A673 (cell line): ENCODE measurements around the gene KRTAP2-3. TPM values are rescaled to one million over a fixed set of nuclear protein-coding genes. Genes with fewer than 3 reads are reported as not detected.
"Not testable (repeated sequence)": the region's sequence is repeated elsewhere in the genome, so short reads cannot be mapped to it uniquely, and the experiment has no call there.

Source experiments
- BruUV-seq: library from RNA; stranded (reverse); fragments of 400-500 nt; replicated peaks from 2 replicates; lab custom pipeline; 2021; lab: Mats Ljungman, UMichigan
- CTCF ChIA-PET: fragments of 300-600 bp; sonication (Branson Sonifier 250); formaldehyde crosslinking; loops from one replicate; lab custom pipeline; 2022; ENCODE audit warnings: antibody characterized with exemption; lab: Charles Lee
- POLR2A ChIA-PET: fragments of 300-600 bp; sonication (Branson Sonifier 250); formaldehyde crosslinking; loops from one replicate; lab custom pipeline; 2022; ENCODE audit warnings: antibody characterized with exemption; ENCODE audit not compliant: low non-redundant PET; lab: Charles Lee
- DNase-seq: peaks from one replicate; pipeline ENCODE4 v3.0.0-alpha.2; 2015; ENCODE audit warnings: low spot score
- H3K27ac ChIP-seq: fragments of 200-600 bp; sonication (generic); 2 replicates; pipeline ENCODE4 v1.5.1; 2016; ENCODE audit warnings: mixed run types, low read depth, mild to moderate bottlenecking, mixed read lengths, antibody characterized with exemption, low read length; ENCODE audit not compliant: poor library complexity, severe bottlenecking
- H3K27me3 ChIP-seq: fragments of 200-600 bp; sonication (generic); replicated peaks from 2 replicates; pipeline ENCODE4 v1.6.1; 2017; ENCODE audit warnings: mixed run types, low read depth, mild to moderate bottlenecking, mixed read lengths, antibody characterized with exemption, low read length; ENCODE audit not compliant: insufficient read depth, poor library complexity
- H3K36me3 ChIP-seq: fragments of 200-600 bp; sonication (generic); 2 replicates; pipeline ENCODE4 v1.6.1; 2016; ENCODE audit warnings: mixed run types, mild to moderate bottlenecking, mixed read lengths, antibody characterized with exemption, low read length; ENCODE audit not compliant: insufficient read depth, poor library complexity, severe bottlenecking
- H3K4me1 ChIP-seq: fragments of 200-600 bp; sonication (generic); 2 replicates; pipeline ENCODE4 v1.6.1; 2017; ENCODE audit warnings: mixed run types, mild to moderate bottlenecking, mixed read lengths, antibody characterized with exemption, low read length; ENCODE audit not compliant: insufficient read depth, poor library complexity, severe bottlenecking
- H3K4me3 ChIP-seq: fragments of 200-600 bp; sonication (generic); 2 replicates; pipeline ENCODE4 v1.5.1; 2016; ENCODE audit warnings: low read depth, mixed run types, mild to moderate bottlenecking, mixed read lengths, low read length; ENCODE audit not compliant: poor library complexity, severe bottlenecking
- H3K9me3 ChIP-seq: fragments of 200-600 bp; sonication (generic); 2 replicates; pipeline ENCODE4 v1.6.1; 2016; ENCODE audit warnings: mixed run types, low read depth, mild to moderate bottlenecking, mixed read lengths, antibody characterized with exemption, low read length; ENCODE audit not compliant: poor library complexity, severe bottlenecking
- CTCF ChIP-seq: fragments of 300-800, 200-600 bp; sonication (generic); conservative IDR thresholded peaks from 2 replicates; pipeline ENCODE4 v1.5.1; 2017; ENCODE audit warnings: low read depth, mild to moderate bottlenecking, antibody characterized with exemption, low read length, moderate library complexity, mixed read lengths
- EZH2 ChIP-seq: fragments of 200-600 bp; sonication (generic); IDR thresholded peaks from 2 replicates; pipeline ENCODE4 v1.6.1; 2017; ENCODE audit warnings: borderline replicate concordance, low read depth, mild to moderate bottlenecking, mixed read lengths, antibody characterized with exemption, low read length; ENCODE audit not compliant: poor library complexity, severe bottlenecking
- intact Hi-C: fragments of 100-400 bp; cut with micrococcal nuclease; formaldehyde crosslinking; loops from one replicate; pipeline ENCODE4 v1.10.0; 2022; ENCODE audit not compliant: unreplicated experiment
- total RNA-seq: library from RNA; stranded (reverse); gene quantifications from 2 replicates; pipeline ENCODE4 v1.2.3, GENCODE V29; 2021

Gene KRTAP2-3
- total RNA-seq, 1 experiment from 2014 or later, result not detected

GRCh38 chr17:41083427-41083826 lies 23.5 kb upstream of the KRTAP2-3 start:
- CTCF ChIA-PET, H3K9me3 ChIP-seq, H3K36me3 ChIP-seq, POLR2A ChIA-PET, H3K4me1 ChIP-seq, H3K27ac ChIP-seq, intact Hi-C loops, BruUV-seq, H3K27me3 ChIP-seq, H3K4me3 ChIP-seq: not testable (repeated sequence)
- peak; percentile 14 for DNase-seq

- TF ChIP-seq EZH2 (no peak), CTCF (no peak)
- ChIA-PET CTCF (no interaction called here), POLR2A (no interaction called here)
- Histone ChIP-seq H3K9me3 (no peaks in the 10 kb centered on the region), H3K4me3 (no peak overlapping the region), H3K27me3 (no peaks in the 10 kb centered on the region), H3K4me1 (no peaks in the 10 kb centered on the region), H3K27ac (no peak overlapping the region), H3K36me3 (no peaks in the 10 kb centered on the region)
- no TSS peak for BruUV-seq
- intact Hi-C loops, result no loop called here
- DNase-seq, result no peak
Measured at GRCh38 chr17:41082626-41083025, 22.7 kb upstream of the KRTAP2-3 start.

- intact Hi-C loops, result no loop called here
- TF ChIP-seq CTCF, result no peak
- TF ChIP-seq EZH2, result no peak
- Histone ChIP-seq H3K4me1 (no peaks in the 10 kb centered on the region), H3K4me3 (no peak overlapping the region), H3K9me3 (no peaks in the 10 kb centered on the region), H3K27me3 (no peaks in the 10 kb centered on the region), H3K27ac (no peak overlapping the region), H3K36me3 (no peaks in the 10 kb centered on the region)
- no TSS peak for BruUV-seq
- CTCF ChIA-PET, result no interaction called here
- POLR2A ChIA-PET, result no interaction called here
- no peak for DNase-seq
Measured at GRCh38 chr17:41076788-41077187, 16.9 kb upstream of the KRTAP2-3 start.

- ChIA-PET CTCF (no interaction called here), POLR2A (no interaction called here)
- intact Hi-C loops, result no loop called here
- no peak for DNase-seq
- H3K9me3 ChIP-seq, result no peaks in the 10 kb centered on the region
- H3K27ac ChIP-seq, result no peak overlapping the region
- no TSS peak for BruUV-seq
- H3K27me3 ChIP-seq, result no peaks in the 10 kb centered on the region
- H3K4me1 ChIP-seq, result no peaks in the 10 kb centered on the region
- H3K4me3 ChIP-seq, result no peak overlapping the region
- no peaks in the 10 kb centered on the region for H3K36me3 ChIP-seq
- TF ChIP-seq CTCF, result no peak
- TF ChIP-seq EZH2, result no peak
Measured at GRCh38 chr17:41073676-41074075, 13.8 kb upstream of the KRTAP2-3 start.
